H1 (cell line): Measurements from ENCODE around the gene EIF4A3. TPM values are rescaled to one million over a fixed set of nuclear protein-coding genes. Genes with fewer than 3 reads are reported as not detected.
A peak's percentile ranks its signal among the peaks of the same experiment; 100 is the strongest.

Experiments
- CBX8 ChIP-seq: fragments of 300-800, 300-1000 bp; sonication (generic); IDR thresholded peaks from 2 replicates; pipeline ENCODE4 v1.7.1; 2016; ENCODE audit warnings: low read depth, low read length, borderline replicate concordance
- GABPA ChIP-seq: IDR thresholded peaks from 2 replicates; pipeline ENCODE4 v1.6.1; 2011; ENCODE audit warnings: mild to moderate bottlenecking, low read length, moderate library complexity, borderline replicate concordance; ENCODE audit not compliant: insufficient read depth
- NANOG ChIP-seq: IDR thresholded peaks from 2 replicates; pipeline ENCODE4 v1.6.1; 2011; ENCODE audit warnings: low read length, low read depth, mild to moderate bottlenecking, inconsistent platforms; ENCODE audit not compliant: insufficient read depth, poor library complexity, severe bottlenecking
- SP1 ChIP-seq: IDR thresholded peaks from 2 replicates; pipeline ENCODE4 v1.6.1; 2011; ENCODE audit warnings: low read depth, low read length
- TBP ChIP-seq: IDR thresholded peaks from 2 replicates; pipeline ENCODE4 v1.6.1; 2011; ENCODE audit warnings: low read depth, low read length, improper control_type of control experiment
- polyA plus RNA-seq, 7 experiments: library from polyadenylated mRNA; depleted of rRNA in 3 of 7; stranded (reverse) in 5 of 7; unstranded in 2 of 7; fragments of >200 nt in 5 of 7; fragments of 200-250 nt in 2 of 7; gene quantifications; 1 replicate in 5 of 7; 2 replicates in 1 of 7; 4 replicates in 1 of 7; pipeline versions ENCODE4 v1.2.1 to v1.2.3, GENCODE V29; 2011 to 2013; ENCODE audit warnings: missing spikeins in 2 of 7, mixed read lengths in 2 of 7
- total RNA-seq: library from RNA; stranded (reverse); fragmentation: NEBNext Ultra II Directional; extraction: Animal tissue kit (Norgen Biotek cat#: 25700); gene quantifications from 2 replicates; pipeline ENCODE4 v1.2.1, GENCODE V29; 2021
- TF ChIP-seq, protein P1 (sequence below): fragments of 300-600 bp; sonication (generic); IDR thresholded peaks from 2 replicates; pipeline ENCODE4 v1.7.1; 2012; ENCODE audit warnings: low read length, moderate library complexity, mild to moderate bottlenecking, inconsistent platforms; ENCODE audit not compliant: insufficient replicate concordance

Gene EIF4A3
- total and polyA plus RNA-seq, 2 of the 8 experiments (the other 6 are each of a cell fraction or from before 2014, with no cell fraction given), result 142 to 146 TPM

DNA sequence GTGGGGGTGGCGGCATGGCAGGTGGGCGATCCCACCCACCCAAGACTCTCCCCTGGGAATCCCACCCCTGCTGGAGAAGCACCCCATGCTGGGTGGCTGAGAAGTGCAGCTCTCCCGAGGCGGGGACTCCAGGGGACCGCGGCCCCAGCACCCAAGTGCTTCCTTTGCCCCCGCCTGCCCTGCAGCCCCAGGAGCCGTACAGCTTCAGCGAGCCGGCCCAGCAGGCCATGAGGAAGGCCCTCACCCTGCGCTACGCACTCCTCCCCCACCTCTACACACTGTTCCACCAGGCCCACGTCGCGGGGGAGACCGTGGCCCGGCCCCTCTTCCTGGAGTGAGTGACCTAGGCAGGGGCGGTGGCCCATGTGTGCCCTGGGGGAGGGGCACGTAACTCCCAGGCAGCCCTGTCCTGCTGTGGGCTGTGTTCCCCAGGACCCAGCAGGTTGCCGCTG lies 33.9 kb downstream of the EIF4A3 start (continued):
- TF ChIP-seq, protein P1, sequence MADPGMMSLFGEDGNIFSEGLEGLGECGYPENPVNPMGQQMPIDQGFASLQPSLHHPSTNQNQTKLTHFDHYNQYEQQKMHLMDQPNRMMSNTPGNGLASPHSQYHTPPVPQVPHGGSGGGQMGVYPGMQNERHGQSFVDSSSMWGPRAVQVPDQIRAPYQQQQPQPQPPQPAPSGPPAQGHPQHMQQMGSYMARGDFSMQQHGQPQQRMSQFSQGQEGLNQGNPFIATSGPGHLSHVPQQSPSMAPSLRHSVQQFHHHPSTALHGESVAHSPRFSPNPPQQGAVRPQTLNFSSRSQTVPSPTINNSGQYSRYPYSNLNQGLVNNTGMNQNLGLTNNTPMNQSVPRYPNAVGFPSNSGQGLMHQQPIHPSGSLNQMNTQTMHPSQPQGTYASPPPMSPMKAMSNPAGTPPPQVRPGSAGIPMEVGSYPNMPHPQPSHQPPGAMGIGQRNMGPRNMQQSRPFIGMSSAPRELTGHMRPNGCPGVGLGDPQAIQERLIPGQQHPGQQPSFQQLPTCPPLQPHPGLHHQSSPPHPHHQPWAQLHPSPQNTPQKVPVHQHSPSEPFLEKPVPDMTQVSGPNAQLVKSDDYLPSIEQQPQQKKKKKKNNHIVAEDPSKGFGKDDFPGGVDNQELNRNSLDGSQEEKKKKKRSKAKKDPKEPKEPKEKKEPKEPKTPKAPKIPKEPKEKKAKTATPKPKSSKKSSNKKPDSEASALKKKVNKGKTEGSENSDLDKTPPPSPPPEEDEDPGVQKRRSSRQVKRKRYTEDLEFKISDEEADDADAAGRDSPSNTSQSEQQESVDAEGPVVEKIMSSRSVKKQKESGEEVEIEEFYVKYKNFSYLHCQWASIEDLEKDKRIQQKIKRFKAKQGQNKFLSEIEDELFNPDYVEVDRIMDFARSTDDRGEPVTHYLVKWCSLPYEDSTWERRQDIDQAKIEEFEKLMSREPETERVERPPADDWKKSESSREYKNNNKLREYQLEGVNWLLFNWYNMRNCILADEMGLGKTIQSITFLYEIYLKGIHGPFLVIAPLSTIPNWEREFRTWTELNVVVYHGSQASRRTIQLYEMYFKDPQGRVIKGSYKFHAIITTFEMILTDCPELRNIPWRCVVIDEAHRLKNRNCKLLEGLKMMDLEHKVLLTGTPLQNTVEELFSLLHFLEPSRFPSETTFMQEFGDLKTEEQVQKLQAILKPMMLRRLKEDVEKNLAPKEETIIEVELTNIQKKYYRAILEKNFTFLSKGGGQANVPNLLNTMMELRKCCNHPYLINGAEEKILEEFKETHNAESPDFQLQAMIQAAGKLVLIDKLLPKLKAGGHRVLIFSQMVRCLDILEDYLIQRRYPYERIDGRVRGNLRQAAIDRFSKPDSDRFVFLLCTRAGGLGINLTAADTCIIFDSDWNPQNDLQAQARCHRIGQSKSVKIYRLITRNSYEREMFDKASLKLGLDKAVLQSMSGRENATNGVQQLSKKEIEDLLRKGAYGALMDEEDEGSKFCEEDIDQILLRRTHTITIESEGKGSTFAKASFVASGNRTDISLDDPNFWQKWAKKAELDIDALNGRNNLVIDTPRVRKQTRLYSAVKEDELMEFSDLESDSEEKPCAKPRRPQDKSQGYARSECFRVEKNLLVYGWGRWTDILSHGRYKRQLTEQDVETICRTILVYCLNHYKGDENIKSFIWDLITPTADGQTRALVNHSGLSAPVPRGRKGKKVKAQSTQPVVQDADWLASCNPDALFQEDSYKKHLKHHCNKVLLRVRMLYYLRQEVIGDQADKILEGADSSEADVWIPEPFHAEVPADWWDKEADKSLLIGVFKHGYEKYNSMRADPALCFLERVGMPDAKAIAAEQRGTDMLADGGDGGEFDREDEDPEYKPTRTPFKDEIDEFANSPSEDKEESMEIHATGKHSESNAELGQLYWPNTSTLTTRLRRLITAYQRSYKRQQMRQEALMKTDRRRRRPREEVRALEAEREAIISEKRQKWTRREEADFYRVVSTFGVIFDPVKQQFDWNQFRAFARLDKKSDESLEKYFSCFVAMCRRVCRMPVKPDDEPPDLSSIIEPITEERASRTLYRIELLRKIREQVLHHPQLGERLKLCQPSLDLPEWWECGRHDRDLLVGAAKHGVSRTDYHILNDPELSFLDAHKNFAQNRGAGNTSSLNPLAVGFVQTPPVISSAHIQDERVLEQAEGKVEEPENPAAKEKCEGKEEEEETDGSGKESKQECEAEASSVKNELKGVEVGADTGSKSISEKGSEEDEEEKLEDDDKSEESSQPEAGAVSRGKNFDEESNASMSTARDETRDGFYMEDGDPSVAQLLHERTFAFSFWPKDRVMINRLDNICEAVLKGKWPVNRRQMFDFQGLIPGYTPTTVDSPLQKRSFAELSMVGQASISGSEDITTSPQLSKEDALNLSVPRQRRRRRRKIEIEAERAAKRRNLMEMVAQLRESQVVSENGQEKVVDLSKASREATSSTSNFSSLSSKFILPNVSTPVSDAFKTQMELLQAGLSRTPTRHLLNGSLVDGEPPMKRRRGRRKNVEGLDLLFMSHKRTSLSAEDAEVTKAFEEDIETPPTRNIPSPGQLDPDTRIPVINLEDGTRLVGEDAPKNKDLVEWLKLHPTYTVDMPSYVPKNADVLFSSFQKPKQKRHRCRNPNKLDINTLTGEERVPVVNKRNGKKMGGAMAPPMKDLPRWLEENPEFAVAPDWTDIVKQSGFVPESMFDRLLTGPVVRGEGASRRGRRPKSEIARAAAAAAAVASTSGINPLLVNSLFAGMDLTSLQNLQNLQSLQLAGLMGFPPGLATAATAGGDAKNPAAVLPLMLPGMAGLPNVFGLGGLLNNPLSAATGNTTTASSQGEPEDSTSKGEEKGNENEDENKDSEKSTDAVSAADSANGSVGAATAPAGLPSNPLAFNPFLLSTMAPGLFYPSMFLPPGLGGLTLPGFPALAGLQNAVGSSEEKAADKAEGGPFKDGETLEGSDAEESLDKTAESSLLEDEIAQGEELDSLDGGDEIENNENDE, result no peak
- 0 out of 2 replicates have a peak, but pooled peaks have one; percentile 29 for TF ChIP-seq GABPA
- no peak for TF ChIP-seq SP1
- no peak for TF ChIP-seq NANOG
- TF ChIP-seq TBP, result no peak
- no peak for TF ChIP-seq CBX8
